ENCODE results near the gene TSPAN2. TPM values are rescaled to one million over a fixed set of nuclear protein-coding genes. Genes with fewer than 3 reads are reported as not detected.

The TSPAN2 gene
- total RNA-seq, 1 donor from 2014 or later, result 0.34 TPM

- no peak overlapping the region for H3K27ac Mint-ChIP-seq
- H3K36me3 Mint-ChIP-seq (ENCODE audit: low read depth), result no peaks in the 10 kb centered on the region
- no peak for DNase-seq (ENCODE audit: low spot score)
- peaks cover 3% of the 10 kb centered on the region for H3K4me1 Mint-ChIP-seq (ENCODE audit: low read depth)
- no peak overlapping the region for H3K4me3 Mint-ChIP-seq
- intact Hi-C loops (cut with micrococcal nuclease), result no loop called here
- H3K27me3 Mint-ChIP-seq (ENCODE audit: insufficient read depth), result peaks cover 26% of the 10 kb centered on the region
- no peaks in the 10 kb centered on the region for H3K9me3 Mint-ChIP-seq
Observed at GRCh38 chr1:115082949-115083348, 6.4 kb downstream of the TSPAN2 start.

DNA sequence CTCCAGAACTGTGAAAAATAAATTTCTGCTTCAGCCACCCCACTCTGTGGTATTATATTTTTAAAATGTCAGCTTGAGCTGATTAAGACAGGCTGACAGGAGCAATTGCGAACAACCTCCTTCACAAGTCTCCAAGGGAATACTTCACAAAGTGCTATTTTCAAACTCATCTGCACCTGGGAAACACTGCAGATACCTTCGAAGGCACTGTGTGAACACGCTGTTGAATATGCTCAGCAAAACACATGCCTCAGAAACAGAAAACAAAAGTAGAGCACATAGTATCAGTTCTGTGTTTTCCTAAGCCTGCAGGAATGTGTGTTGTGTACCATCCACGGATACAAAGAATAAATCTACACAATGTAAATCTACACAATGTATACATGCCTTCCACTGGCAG, 10.6 kb downstream of the TSPAN2 start:
- intact Hi-C loops (cut with micrococcal nuclease), result no loop called here
- Mint-ChIP-seq H3K4me1 (ENCODE audit: low read depth) (no peaks in the 10 kb centered on the region), H3K27ac (no peak overlapping the region), H3K36me3 (ENCODE audit: low read depth) (no peaks in the 10 kb centered on the region), H3K9me3 (no peaks in the 10 kb centered on the region), H3K4me3 (no peak overlapping the region), H3K27me3 (ENCODE audit: insufficient read depth) (peaks cover 25% of the 10 kb centered on the region)
- no peak for DNase-seq (ENCODE audit: low spot score)

GRCh38 chr1:115077984-115078330, 11.3 kb downstream of the TSPAN2 start:
- H3K36me3 Mint-ChIP-seq (ENCODE audit: low read depth), result no peaks in the 10 kb centered on the region
- intact Hi-C loops (cut with micrococcal nuclease), result no loop called here
- H3K4me3 Mint-ChIP-seq, result no peak overlapping the region
- H3K27ac Mint-ChIP-seq, result no peak overlapping the region
- H3K27me3 Mint-ChIP-seq (ENCODE audit: insufficient read depth), result peaks cover 21% of the 10 kb centered on the region
- no peak for DNase-seq (ENCODE audit: low spot score)
- no peaks in the 10 kb centered on the region for H3K9me3 Mint-ChIP-seq
- H3K4me1 Mint-ChIP-seq (ENCODE audit: low read depth), result no peaks in the 10 kb centered on the region

GRCh38 chr1:115077286-115077983, 11.9 kb downstream of the TSPAN2 start:
- no peaks in the 10 kb centered on the region for H3K36me3 Mint-ChIP-seq (ENCODE audit: low read depth)
- H3K4me1 Mint-ChIP-seq (ENCODE audit: low read depth), result peaks cover under 1% of the 10 kb centered on the region
- no peak overlapping the region for H3K4me3 Mint-ChIP-seq
- peaks cover 21% of the 10 kb centered on the region for H3K27me3 Mint-ChIP-seq (ENCODE audit: insufficient read depth)
- no peak overlapping the region for H3K27ac Mint-ChIP-seq
- intact Hi-C loops (cut with micrococcal nuclease), result no loop called here
- H3K9me3 Mint-ChIP-seq, result no peaks in the 10 kb centered on the region
- DNase-seq (ENCODE audit: low spot score), result no peak

DNA sequence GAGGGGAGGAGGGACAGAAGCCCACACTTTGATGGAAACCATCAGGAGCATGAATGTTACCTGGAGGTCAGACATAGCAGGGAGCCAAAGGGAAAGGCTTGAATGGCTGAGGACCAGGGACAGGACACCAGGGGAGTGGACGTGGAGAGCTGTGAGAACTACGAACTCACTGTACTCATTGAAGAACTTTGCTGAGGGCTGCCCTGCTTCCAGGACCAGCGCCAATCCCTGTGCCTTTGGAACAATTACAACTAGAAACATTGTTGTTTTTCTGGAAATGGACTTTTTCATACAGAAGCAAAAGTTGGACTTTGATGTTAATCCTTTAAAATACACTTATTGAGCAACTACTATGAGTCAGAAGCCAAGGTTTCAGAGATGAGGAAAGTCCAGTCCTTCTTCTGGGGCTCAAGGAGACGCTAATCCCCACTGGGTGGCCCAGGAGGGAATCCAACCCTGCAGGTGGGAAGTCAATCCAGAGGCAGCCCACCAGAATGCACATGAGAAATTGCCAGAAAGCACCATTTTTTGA, 12.9 kb downstream of the TSPAN2 start:
- H3K27me3 Mint-ChIP-seq (ENCODE audit: insufficient read depth), result peaks cover 17% of the 10 kb centered on the region
- no peaks in the 10 kb centered on the region for H3K9me3 Mint-ChIP-seq
- no peak overlapping the region for H3K27ac Mint-ChIP-seq
- no peak for DNase-seq (ENCODE audit: low spot score)
- no peaks in the 10 kb centered on the region for H3K36me3 Mint-ChIP-seq (ENCODE audit: low read depth)
- no peak overlapping the region for H3K4me3 Mint-ChIP-seq
- intact Hi-C loops (cut with micrococcal nuclease), result no loop called here
- peaks cover 9% of the 10 kb centered on the region for H3K4me1 Mint-ChIP-seq (ENCODE audit: low read depth)

DNA sequence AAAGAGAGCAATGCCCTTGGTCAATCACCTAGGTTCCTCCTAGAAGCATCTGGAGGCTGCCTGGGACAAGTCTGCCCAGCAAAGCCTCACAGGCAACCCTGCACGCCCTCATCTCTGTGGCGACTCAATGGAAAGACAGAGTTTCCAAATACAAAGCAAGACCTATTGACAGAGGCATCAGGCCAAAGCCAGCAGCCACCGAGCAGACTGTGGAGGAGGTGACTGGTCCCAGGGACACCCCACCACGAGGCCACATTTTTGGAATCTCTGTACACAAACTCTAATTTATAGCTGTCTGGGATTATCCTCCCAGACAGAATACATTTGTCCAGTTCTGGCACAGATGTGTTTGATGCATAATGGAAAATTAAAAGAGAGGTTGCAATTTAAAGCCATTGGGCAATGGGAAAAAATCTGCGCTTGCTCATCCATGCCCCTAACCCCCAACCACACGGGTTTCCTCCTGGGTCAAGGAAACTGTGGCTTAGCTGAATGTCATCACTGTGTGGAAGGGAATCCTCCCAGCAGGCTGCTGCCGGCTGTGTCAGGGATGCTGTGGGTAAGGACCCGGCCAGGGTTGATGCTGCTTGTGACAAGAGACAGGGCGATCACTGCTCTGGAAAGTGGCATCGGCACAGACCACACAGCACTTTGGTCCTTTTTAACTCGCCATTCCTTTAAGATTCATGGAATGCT, 14.3 kb downstream of the TSPAN2 start:
- Mint-ChIP-seq H3K9me3 (no peaks in the 10 kb centered on the region), H3K36me3 (ENCODE audit: low read depth) (no peaks in the 10 kb centered on the region), H3K4me1 (ENCODE audit: low read depth) (peaks cover 15% of the 10 kb centered on the region), H3K4me3 (no peak overlapping the region), H3K27ac (no peak overlapping the region), H3K27me3 (ENCODE audit: insufficient read depth) (peaks cover 17% of the 10 kb centered on the region)
- intact Hi-C loops (cut with micrococcal nuclease), result no loop called here
- no peak for DNase-seq (ENCODE audit: low spot score)

GRCh38 chr1:115073298-115074087, 15.8 kb downstream of the TSPAN2 start:
- peaks cover 20% of the 10 kb centered on the region for H3K4me1 Mint-ChIP-seq (ENCODE audit: low read depth)
- no peak overlapping the region for H3K4me3 Mint-ChIP-seq
- peak overlapping the region; percentile 30 for H3K27ac Mint-ChIP-seq
- peaks cover 17% of the 10 kb centered on the region for H3K27me3 Mint-ChIP-seq (ENCODE audit: insufficient read depth)
- intact Hi-C loops (cut with micrococcal nuclease), result no loop called here
- no peak for DNase-seq (ENCODE audit: low spot score)
- no peaks in the 10 kb centered on the region for H3K9me3 Mint-ChIP-seq
- H3K36me3 Mint-ChIP-seq (ENCODE audit: low read depth), result no peaks in the 10 kb centered on the region

DNA sequence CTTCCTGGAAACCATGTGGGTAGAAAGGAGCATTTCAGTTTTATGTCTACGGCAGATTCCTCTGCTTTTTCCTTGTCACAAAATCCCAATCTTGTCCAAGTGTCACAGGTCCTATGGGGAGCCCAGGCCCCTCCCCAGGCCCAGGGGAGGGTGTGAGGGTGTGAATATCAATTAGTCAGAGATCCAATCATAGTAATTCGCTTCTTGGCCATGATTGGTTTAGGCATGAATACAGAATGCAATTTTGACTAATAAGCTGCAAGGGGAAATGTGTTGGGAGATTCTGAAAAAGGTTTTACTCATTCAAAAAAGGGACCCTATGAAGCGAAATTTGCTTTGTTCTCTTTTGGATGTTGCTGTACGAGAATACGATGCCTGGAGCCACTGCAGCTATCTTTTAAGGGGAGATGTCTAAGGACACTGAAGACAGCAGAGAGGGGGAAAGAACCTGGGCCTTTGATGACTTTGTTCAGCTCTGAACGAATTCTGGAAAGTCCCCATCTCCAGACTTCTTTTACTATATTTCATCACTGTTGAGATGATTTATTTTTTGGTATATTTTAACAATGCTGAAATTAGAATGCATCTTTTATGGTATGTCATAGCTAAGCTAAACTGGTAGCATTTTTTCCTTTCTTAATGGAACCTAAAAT, 18.2 kb downstream of the TSPAN2 start:
- intact Hi-C loops (cut with micrococcal nuclease), result no loop called here
- Mint-ChIP-seq H3K4me3 (no peak overlapping the region), H3K27ac (no peak overlapping the region), H3K27me3 (ENCODE audit: insufficient read depth) (peaks cover 10% of the 10 kb centered on the region), H3K36me3 (ENCODE audit: low read depth) (no peaks in the 10 kb centered on the region), H3K9me3 (no peaks in the 10 kb centered on the region), H3K4me1 (ENCODE audit: low read depth) (peaks cover 20% of the 10 kb centered on the region)
- no peak for DNase-seq (ENCODE audit: low spot score)

GRCh38 chr1:115069659-115070308, 19.5 kb downstream of the TSPAN2 start:
- Mint-ChIP-seq H3K36me3 (ENCODE audit: low read depth) (no peaks in the 10 kb centered on the region), H3K4me1 (ENCODE audit: low read depth) (peaks cover 20% of the 10 kb centered on the region), H3K9me3 (no peaks in the 10 kb centered on the region), H3K27me3 (ENCODE audit: insufficient read depth) (peaks cover 2% of the 10 kb centered on the region), H3K27ac (no peak overlapping the region), H3K4me3 (no peak overlapping the region)
- DNase-seq (ENCODE audit: low spot score), result no peak
- intact Hi-C loops (cut with micrococcal nuclease), result no loop called here

- Mint-ChIP-seq H3K36me3 (ENCODE audit: low read depth) (no peaks in the 10 kb centered on the region), H3K4me1 (ENCODE audit: low read depth) (peaks cover 23% of the 10 kb centered on the region), H3K4me3 (no peak overlapping the region), H3K27ac (no peak overlapping the region), H3K27me3 (ENCODE audit: insufficient read depth) (no peaks in the 10 kb centered on the region), H3K9me3 (no peaks in the 10 kb centered on the region)
- no peak for DNase-seq (ENCODE audit: low spot score)
- intact Hi-C loops (cut with micrococcal nuclease), result no loop called here
Observed at GRCh38 chr1:115068826-115069585, 20.3 kb downstream of the TSPAN2 start.

GRCh38 chr1:115067161-115067859, 22.0 kb downstream of the TSPAN2 start:
- Mint-ChIP-seq H3K27me3 (ENCODE audit: insufficient read depth) (no peaks in the 10 kb centered on the region), H3K27ac (no peak overlapping the region), H3K4me1 (ENCODE audit: low read depth) (peaks cover 38% of the 10 kb centered on the region), H3K9me3 (peaks cover 7% of the 10 kb centered on the region), H3K36me3 (ENCODE audit: low read depth) (no peaks in the 10 kb centered on the region), H3K4me3 (no peak overlapping the region)
- intact Hi-C loops (cut with micrococcal nuclease), result no loop called here
- no peak for DNase-seq (ENCODE audit: low spot score)

All from activated T-helper 1 cell treated with anti-CD3 and anti-CD28 coated beads, Interleukin-12 subunit alpha, Interleukin-12 subunit beta, Interleukin-2, Interleukin-4 antibody, amounts not matched to agents 30 ng/mL and 10 ng/mL and 1 ng/mL, durations not matched to agents 14 hours and 24 hours and 36 hours (primary cell).